Kidney (tissue), 14 donors: ENCODE measurements around the gene TBC1D9. TPM values are rescaled to one million over a fixed set of nuclear protein-coding genes. Genes with fewer than 3 reads are reported as not detected.

Experiments used
- DNase-seq, 5 donors: peaks; one replicate each; pipeline ENCODE4 v3.0.0-alpha.2; 2013 to 2020
- FAIRE-seq: peaks from 2 replicates; lab custom pipeline; 2012; peaks lifted over from hg19 to GRCh38; lab: Jason Lieb, UNC
- H3K27ac ChIP-seq, 2 donors: one replicate each; pipeline ENCODE4 v1.7.0; 2013; ENCODE audit warnings: low read depth in 2 of 2, low read length in 2 of 2, inconsistent platforms in 1 of 2
- H3K27me3 ChIP-seq: one replicate; pipeline ENCODE4 v1.7.1; 2013; ENCODE audit warnings: low read length, inconsistent platforms; ENCODE audit not compliant: control insufficient read depth, insufficient read depth
- H3K36me3 ChIP-seq, 3 donors: one replicate each; pipeline versions ENCODE4 v1.7.0 to v1.7.1; 2013; ENCODE audit warnings: low read length in 3 of 3, control low read depth in 1 of 3, inconsistent platforms in 1 of 3; ENCODE audit not compliant: insufficient read depth in 3 of 3, control insufficient read depth in 2 of 3
- H3K4me1 ChIP-seq, 3 donors: one replicate each; pipeline versions ENCODE4 v1.7.0 to v1.7.1; 2013; ENCODE audit warnings: low read length in 3 of 3, inconsistent platforms in 1 of 3, low read depth in 1 of 3; ENCODE audit not compliant: control insufficient read depth in 2 of 3, insufficient read depth in 2 of 3
- H3K4me3 ChIP-seq, 3 donors: one replicate each; pipeline versions ENCODE4 v1.7.0 to v1.8.1; 2013; ENCODE audit warnings: low read length in 3 of 3, control low read depth in 1 of 3, inconsistent platforms in 1 of 3
- H3K9ac ChIP-seq, 3 donors: one replicate each; pipeline versions ENCODE4 v1.7.0 to v1.7.1; 2013; ENCODE audit warnings: low read length in 3 of 3, control low read depth in 1 of 3, inconsistent platforms in 1 of 3
- H3K9me3 ChIP-seq, 3 donors: one replicate each; pipeline versions ENCODE4 v1.7.0 to v1.7.1; 2013; ENCODE audit warnings: low read length in 3 of 3, control low read depth in 1 of 3, inconsistent platforms in 1 of 3; ENCODE audit not compliant: control insufficient read depth in 2 of 3, insufficient read depth in 1 of 3
- intact Hi-C: fragments of 100-400 bp; cut with DNase I; formaldehyde crosslinking; loops from one replicate; pipeline ENCODE4 v1.11.1; 2022
- polyA plus RNA-seq: library from polyadenylated mRNA; stranded (reverse); fragments of 350-450 nt; fragmentation: Illumina TruSeq; extraction: RNeasy Lipid Tissue Mini Kit (QIAGEN cat#74804); gene quantifications from one replicate; pipeline ENCODE4 v1.2.3, GENCODE V29; 2014; ENCODE audit warnings: low read depth, low replicate concordance; ENCODE audit not compliant: insufficient read depth
- total RNA-seq: library from RNA; stranded (reverse); fragmentation: NEBNext Ultra II Directional; extraction: Animal tissue kit (Norgen Biotek cat#: 25700); gene quantifications from one replicate; pipeline ENCODE4 v1.2.1, GENCODE V29; 2021
- TF ChIP-seq, protein P1 (sequence below): IDR thresholded peaks from 3 replicates; pipeline ENCODE4 v1.5.1; 2012; ENCODE audit warnings: mild to moderate bottlenecking, moderate library complexity, borderline replicate concordance; ENCODE audit not compliant: insufficient read depth; ENCODE audit errors: extremely low read depth
- donor health status: control.
- donor health status: control.
- donor health status: control.
- donor health status: control.
- donor health status: control.
- donor health status: DM: yes; HTN: yes; CAD: no.
- donor health status: Normal renal cell carcinoma (clear cell type).

Gene TBC1D9
- total and polyA plus RNA-seq, 2 donors from 2014 or later: 14.4 to 38.6 TPM

DNA sequence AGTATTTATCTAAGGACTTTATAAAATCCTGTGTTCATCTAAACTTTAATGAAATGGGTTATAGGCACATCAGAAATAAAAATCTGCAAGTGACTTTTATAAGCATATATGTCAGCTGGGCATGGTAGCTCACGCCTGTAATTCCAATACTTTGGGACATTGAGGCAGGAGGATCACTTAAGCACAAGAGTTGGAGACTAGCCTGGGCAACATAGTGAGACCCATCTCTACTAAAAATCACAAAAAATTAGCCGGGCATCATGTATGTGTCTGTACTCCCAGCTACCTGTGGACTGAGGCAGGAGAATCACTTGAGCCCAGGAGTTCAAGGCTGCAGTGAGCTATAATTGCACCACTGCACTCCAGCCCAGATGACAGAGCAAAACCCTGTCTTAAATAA lies 20.9 kb downstream of the TBC1D9 start:
- Histone ChIP-seq H3K36me3 (no peaks in the 10 kb centered on the region), H3K4me1 (peaks cover 0 to 12% (median 0%) of the 10 kb centered on the region in 3 donors), H3K9me3 (no peaks in the 10 kb centered on the region), H3K9ac (no peak overlapping the region), H3K27ac (no peak overlapping the region), H3K4me3 (no peak overlapping the region), H3K27me3 (no peaks in the 10 kb centered on the region)
- FAIRE-seq: no peak
- TF ChIP-seq, protein P1, sequence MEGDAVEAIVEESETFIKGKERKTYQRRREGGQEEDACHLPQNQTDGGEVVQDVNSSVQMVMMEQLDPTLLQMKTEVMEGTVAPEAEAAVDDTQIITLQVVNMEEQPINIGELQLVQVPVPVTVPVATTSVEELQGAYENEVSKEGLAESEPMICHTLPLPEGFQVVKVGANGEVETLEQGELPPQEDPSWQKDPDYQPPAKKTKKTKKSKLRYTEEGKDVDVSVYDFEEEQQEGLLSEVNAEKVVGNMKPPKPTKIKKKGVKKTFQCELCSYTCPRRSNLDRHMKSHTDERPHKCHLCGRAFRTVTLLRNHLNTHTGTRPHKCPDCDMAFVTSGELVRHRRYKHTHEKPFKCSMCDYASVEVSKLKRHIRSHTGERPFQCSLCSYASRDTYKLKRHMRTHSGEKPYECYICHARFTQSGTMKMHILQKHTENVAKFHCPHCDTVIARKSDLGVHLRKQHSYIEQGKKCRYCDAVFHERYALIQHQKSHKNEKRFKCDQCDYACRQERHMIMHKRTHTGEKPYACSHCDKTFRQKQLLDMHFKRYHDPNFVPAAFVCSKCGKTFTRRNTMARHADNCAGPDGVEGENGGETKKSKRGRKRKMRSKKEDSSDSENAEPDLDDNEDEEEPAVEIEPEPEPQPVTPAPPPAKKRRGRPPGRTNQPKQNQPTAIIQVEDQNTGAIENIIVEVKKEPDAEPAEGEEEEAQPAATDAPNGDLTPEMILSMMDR: no peak
- intact Hi-C loops: no loop called here
- DNase-seq: no peak

DNA sequence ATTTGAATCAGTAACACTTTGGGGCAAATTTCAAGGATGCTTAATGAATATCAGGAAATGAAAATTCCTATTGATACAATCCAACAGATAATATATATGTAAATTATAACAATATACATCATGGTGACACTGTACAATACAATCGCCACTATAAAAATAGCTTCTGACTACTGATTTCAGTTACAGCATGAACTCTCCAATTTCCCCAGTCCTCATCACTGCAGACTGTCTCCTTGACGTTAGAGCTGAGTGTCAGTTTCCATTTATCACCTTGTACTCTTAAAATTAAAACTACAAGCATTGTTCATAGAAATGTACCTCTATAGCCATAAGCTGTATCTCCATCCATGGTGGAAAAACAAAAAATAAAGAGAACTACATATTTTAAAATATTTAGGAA lies 23.4 kb downstream of the TBC1D9 start:
- DNase-seq: no peak
- H3K27ac ChIP-seq: no peak overlapping the region
- no peak overlapping the region for H3K4me3 ChIP-seq
- no peak overlapping the region for H3K9ac ChIP-seq
- intact Hi-C loops: no loop called here
- no peaks in the 10 kb centered on the region for H3K36me3 ChIP-seq
- TF ChIP-seq, protein P1: no peak
- peaks cover 0 to 12% (median 4%) of the 10 kb centered on the region in 3 donors for H3K4me1 ChIP-seq
- no peaks in the 10 kb centered on the region for H3K27me3 ChIP-seq
- no peaks in the 10 kb centered on the region for H3K9me3 ChIP-seq
- no peak for FAIRE-seq

DNA sequence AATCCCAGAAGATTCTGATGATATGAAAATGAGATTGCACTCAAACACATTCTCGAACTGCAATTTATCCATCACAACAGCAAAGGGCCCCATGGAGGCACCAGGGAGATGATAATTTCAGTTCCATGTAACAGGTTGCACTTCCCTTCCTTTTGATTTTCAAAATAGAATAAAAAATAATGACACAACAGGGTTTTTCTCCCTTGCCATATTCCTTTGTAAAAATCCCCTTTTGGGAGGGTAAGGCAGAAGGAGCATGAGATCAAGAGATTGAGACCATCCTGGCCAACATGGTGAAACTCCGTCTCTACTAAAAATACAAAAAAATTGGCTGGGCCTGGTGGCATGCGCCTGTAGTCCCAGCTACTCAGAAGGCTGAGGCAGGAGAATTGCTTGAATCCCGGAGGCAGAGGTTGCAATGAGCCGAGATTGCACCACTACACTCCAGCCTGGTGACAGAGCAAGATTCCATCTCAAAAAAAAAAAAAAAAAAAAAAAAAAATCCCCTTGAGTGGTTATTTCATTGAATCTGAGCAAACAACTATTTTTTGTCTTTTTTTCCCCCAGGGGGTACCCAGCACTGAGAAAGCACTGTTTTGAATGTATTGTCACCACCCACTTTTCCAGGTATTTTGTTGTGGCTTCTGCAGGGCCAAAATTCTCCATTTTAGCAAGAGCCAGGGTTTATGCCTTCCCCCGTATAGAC lies 26.7 kb downstream of the TBC1D9 start:
- H3K4me1 ChIP-seq: peaks cover 0 to 10% (median 6%) of the 10 kb centered on the region in 3 donors
- DNase-seq: no peak
- no peaks in the 10 kb centered on the region for H3K27me3 ChIP-seq
- H3K9me3 ChIP-seq: no peaks in the 10 kb centered on the region
- no peak overlapping the region for H3K27ac ChIP-seq
- FAIRE-seq: no peak
- no peaks in the 10 kb centered on the region for H3K36me3 ChIP-seq
- intact Hi-C loops: no loop called here
- TF ChIP-seq, protein P1: no peak
- no peak overlapping the region for H3K9ac ChIP-seq
- no peak overlapping the region for H3K4me3 ChIP-seq
